Ishikawa (cell line): ENCODE measurements around the gene ITGA8.

ENCODE experiments used
- CEBPB ChIP-seq: IDR thresholded peaks from 2 replicates; pipeline ENCODE4 v1.6.1; 2012
- CREB1 ChIP-seq: IDR thresholded peaks from 2 replicates; pipeline ENCODE4 v1.6.1; 2012; ENCODE audit warnings: low read depth
- EGR1 ChIP-seq: IDR thresholded peaks from 2 replicates; pipeline ENCODE4 v1.6.1; 2012
- EP300 ChIP-seq: IDR thresholded peaks from 2 replicates; pipeline ENCODE4 v1.6.1; 2012; ENCODE audit warnings: borderline replicate concordance
- FOXM1 ChIP-seq: IDR thresholded peaks from 2 replicates; pipeline ENCODE4 v1.6.1; 2012; ENCODE audit warnings: low read depth, borderline replicate concordance
- MAX ChIP-seq: IDR thresholded peaks from 2 replicates; pipeline ENCODE4 v1.6.1; 2012
- NFIC ChIP-seq: IDR thresholded peaks from 2 replicates; pipeline ENCODE4 v1.6.1; 2012
- RAD21 ChIP-seq: IDR thresholded peaks from 2 replicates; pipeline ENCODE4 v1.6.1; 2012; ENCODE audit warnings: low read depth
- REST ChIP-seq: IDR thresholded peaks from 2 replicates; pipeline ENCODE4 v1.6.1; 2012; ENCODE audit warnings: low read depth, mild to moderate bottlenecking
- TAF1 ChIP-seq: IDR thresholded peaks from 2 replicates; pipeline ENCODE4 v1.6.1; 2012; ENCODE audit warnings: low read depth, mild to moderate bottlenecking
- TCF12 ChIP-seq: IDR thresholded peaks from 2 replicates; pipeline ENCODE4 v1.6.1; 2012; ENCODE audit warnings: low read depth
- TEAD4 ChIP-seq: IDR thresholded peaks from 2 replicates; pipeline ENCODE4 v1.6.1; 2012
- USF1 ChIP-seq: IDR thresholded peaks from 2 replicates; pipeline ENCODE4 v1.6.1; 2012
- YY1 ChIP-seq: IDR thresholded peaks from 2 replicates; pipeline ENCODE4 v1.6.1; 2012; ENCODE audit warnings: low read depth
- ZBTB7A ChIP-seq: IDR thresholded peaks from 2 replicates; pipeline ENCODE4 v1.6.1; 2012; ENCODE audit warnings: low read depth

Gene ITGA8

GRCh38 chr10:15540727-15541126 lies 179.0 kb downstream of the ITGA8 start:
- TF ChIP-seq EGR1 (no peak), FOXM1 (no peak), CEBPB (no peak), ZBTB7A (no peak)

- TF ChIP-seq MAX, result no peak
- no peak for TF ChIP-seq TEAD4
- no peak for TF ChIP-seq TCF12
- no peak for TF ChIP-seq CREB1
- no peak for TF ChIP-seq USF1
Observed at GRCh38 chr10:15539262-15539661, 180.5 kb downstream of the ITGA8 start.

GRCh38 chr10:15531927-15532722 lies 187.6 kb downstream of the ITGA8 start:
- TF ChIP-seq CEBPB (no peak), TAF1 (no peak), MAX (no peak), TEAD4 (no peak), FOXM1 (no peak), REST (no peak), RAD21 (no peak), EP300 (no peak), EGR1 (no peak), YY1 (no peak)

GRCh38 chr10:15528859-15529239 lies 190.9 kb downstream of the ITGA8 start:
- TF ChIP-seq ZBTB7A (no peak), RAD21 (no peak), USF1 (no peak), REST (no peak), EGR1 (no peak), CREB1 (no peak), TAF1 (no peak), FOXM1 (no peak)

- TF ChIP-seq YY1 (no peak), CREB1 (no peak), ZBTB7A (no peak), REST (no peak), EP300 (no peak), TCF12 (no peak), CEBPB (no peak), TEAD4 (no peak), TAF1 (no peak), MAX (no peak), USF1 (no peak), RAD21 (no peak), NFIC (no peak), EGR1 (no peak), FOXM1 (no peak)
Observed at GRCh38 chr10:15526754-15527153, 193.0 kb downstream of the ITGA8 start.
